ENCODE measurements around the gene MX1.
A peak's percentile ranks its signal among the peaks of the same experiment; 100 is the strongest.

Gene MX1

DNA sequence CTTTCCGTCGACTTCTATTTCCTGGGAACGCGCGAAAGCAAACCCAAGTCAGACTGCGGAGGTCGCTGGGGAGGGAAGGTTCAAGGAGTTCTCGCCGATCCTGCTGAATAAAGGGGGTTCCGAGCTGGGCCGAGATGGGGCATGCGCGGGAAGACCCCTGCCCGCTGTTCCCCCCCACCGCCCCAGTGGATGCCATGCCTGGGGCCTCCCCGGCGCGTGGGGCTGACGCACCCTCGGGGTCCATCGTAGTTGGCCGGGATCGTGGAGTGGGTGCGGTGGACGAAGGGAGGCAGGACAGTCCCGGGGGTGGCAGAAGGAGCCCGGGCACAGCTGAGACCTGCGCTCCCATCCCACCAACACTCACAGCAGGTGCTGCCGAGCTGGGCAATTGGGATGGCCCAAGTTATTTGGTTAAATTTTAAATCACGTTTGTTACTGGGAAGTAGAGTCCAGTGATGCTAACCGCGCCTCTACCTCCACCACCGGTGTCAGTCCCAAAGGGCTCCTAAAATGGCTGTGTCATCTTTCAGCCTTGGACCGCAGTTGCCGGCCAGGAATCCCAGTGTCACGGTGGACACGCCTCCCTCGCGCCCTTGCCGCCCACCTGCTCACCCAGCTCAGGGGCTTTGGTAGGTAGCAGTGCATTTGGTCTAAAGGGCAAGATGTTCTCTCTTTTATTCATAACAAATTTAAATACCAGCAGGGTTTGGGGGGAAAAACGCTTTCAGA is 801 bp downstream of the MX1 start:
- TF ChIP-seq, protein P1, sequence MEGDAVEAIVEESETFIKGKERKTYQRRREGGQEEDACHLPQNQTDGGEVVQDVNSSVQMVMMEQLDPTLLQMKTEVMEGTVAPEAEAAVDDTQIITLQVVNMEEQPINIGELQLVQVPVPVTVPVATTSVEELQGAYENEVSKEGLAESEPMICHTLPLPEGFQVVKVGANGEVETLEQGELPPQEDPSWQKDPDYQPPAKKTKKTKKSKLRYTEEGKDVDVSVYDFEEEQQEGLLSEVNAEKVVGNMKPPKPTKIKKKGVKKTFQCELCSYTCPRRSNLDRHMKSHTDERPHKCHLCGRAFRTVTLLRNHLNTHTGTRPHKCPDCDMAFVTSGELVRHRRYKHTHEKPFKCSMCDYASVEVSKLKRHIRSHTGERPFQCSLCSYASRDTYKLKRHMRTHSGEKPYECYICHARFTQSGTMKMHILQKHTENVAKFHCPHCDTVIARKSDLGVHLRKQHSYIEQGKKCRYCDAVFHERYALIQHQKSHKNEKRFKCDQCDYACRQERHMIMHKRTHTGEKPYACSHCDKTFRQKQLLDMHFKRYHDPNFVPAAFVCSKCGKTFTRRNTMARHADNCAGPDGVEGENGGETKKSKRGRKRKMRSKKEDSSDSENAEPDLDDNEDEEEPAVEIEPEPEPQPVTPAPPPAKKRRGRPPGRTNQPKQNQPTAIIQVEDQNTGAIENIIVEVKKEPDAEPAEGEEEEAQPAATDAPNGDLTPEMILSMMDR (IDR thresholded peaks at IDR 0.05; ENCODE audit: insufficient read depth, low read depth, low read length, missing control alignments) = no peak
- peak overlapping the region; percentile 52 for H3K4me3 ChIP-seq (ENCODE audit: low read length)
- no peak for DNase-seq (ENCODE audit: low read depth)

DNA sequence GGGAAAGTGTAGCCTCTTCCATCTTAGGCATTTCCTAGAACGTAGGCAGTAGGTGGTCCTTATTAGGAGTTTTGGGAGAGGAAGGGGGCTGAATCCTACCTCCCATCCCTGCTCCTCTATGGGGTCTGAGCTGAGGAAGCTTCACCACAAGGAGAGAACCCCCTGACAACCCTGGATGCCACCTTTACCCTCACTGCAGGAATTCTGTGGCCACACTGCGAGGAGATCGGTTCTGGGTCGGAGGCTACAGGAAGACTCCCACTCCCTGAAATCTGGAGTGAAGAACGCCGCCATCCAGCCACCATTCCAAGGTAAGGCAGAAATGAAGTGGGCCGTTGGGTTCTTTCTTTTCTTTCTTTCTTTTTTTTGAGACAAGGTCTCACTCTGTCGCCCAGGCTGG is 1.5 kb downstream of the MX1 start:
- TF ChIP-seq, protein P1 (IDR thresholded peaks at IDR 0.05; ENCODE audit: insufficient read depth, low read depth, low read length, missing control alignments) = no peak
- H3K4me3 ChIP-seq (ENCODE audit: low read length) = no peak overlapping the region

DNA sequence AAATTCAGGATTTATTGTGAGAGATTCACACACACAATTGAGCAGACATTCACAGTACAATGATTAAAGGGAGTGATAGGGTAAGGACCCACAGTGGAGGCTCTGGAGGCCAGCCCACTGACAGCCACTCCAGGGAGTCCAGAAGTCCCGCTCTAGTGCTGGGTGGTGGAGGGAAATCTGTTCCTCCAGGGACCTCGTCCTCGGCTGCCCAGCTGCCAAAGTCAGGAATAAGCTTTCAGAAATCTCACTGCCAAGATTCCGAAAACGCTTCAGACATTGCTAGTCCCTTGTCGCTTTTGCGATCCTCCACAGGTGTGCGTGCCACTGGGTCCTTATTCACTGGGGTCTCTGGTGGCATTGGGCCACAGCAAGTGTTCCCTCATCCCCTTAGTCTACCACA is 2.3 kb downstream of the MX1 start:
- no peak overlapping the region for H3K4me3 ChIP-seq (ENCODE audit: low read length)
- DNase-seq (ENCODE audit: low read depth) = no peak
- TF ChIP-seq, protein P1 (IDR thresholded peaks at IDR 0.05; ENCODE audit: insufficient read depth, low read depth, low read length, missing control alignments) = no peak

More for the DNA sequence above, 1.5 kb downstream of the MX1 start:
- DNase-seq (ENCODE audit: low read depth) = no peak

DNA sequence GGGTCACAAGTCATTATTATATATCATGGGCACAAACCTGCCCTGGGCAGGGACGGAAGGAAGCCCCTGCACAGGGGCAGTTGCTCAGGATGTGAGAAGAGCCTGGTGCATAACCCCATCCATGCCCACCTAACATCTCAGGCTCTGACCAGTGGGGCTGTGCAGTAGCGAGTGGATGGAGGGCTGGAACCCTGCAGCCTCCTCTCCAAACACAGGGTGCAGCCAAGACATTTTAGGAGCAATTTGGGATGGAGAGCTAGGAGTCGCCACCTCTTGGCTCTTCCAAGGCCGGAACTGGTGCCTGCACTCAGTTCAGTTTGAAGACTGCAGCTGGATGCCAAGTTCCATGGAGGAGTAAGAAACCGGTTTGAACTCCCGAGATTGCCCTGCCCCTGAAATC is 2.8 kb downstream of the MX1 start:
- no peak for DNase-seq (ENCODE audit: low read depth)
- TF ChIP-seq, protein P1 (IDR thresholded peaks at IDR 0.05; ENCODE audit: insufficient read depth, low read depth, low read length, missing control alignments) = no peak
- no peak overlapping the region for H3K4me3 ChIP-seq (ENCODE audit: low read length)

DNA sequence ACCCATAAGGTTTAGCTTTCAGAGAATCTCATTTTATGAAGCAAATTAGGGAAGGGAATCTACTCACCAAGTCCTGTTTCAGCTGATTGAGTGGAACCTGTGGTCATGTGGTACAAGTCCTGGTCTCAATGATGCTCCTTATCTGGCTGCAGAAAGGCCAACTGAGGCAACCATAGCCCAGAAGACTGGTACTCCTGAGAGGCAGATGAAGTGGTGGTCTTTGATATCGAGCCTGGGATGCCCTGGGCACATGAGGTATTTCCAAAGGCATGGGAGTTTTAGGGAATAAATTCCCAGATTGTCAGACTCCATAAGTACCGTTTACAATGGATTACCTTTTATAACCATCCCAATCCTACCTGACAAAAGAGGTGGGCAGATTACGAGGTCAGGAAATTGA is 3.3 kb downstream of the MX1 start:
- no peak overlapping the region for H3K4me3 ChIP-seq (ENCODE audit: low read length)
- TF ChIP-seq, protein P1 (IDR thresholded peaks at IDR 0.05; ENCODE audit: insufficient read depth, low read depth, low read length, missing control alignments) = no peak
- no peak for DNase-seq (ENCODE audit: low read depth)

DNA sequence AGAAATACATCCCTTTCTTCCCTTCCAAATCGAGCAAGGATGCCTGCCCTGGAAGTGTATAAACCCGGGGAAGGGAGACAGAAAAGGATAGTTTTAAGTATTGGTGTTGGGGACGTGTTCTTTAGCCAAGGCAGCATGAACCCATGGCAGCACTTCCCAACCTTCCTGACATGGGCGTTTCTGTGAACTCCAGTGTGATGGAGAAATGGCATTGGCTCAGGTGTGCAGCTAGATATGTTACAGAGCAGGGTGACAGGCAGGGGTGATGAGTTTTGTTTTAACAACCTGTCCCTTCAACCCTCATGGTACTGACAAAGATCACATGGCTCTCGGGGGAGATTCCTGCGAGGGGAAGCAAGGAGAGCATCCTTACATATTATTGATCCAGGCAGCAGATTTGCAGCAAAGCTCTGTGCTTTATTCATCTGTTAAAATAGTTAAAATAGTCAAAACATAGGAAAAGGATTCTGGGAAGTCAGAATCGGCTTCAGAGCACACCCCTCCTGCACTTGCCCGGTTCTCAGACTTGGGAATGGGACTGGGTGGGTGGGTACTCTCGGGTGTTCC is 4.0 kb downstream of the MX1 start:
- no peak overlapping the region for H3K4me3 ChIP-seq (ENCODE audit: low read length)
- TF ChIP-seq, protein P1 (IDR thresholded peaks at IDR 0.05; ENCODE audit: insufficient read depth, low read depth, low read length, missing control alignments) = no peak
- no peak for DNase-seq (ENCODE audit: low read depth)

Data from epithelial cell of esophagus (primary cell).